Measurements from ENCODE around the gene CRYBB1.

- TF ChIP-seq CTCF (conservative IDR thresholded peaks at IDR 0.05; ENCODE audit: low read depth, low read length) (no peak), EZH2 (IDR thresholded peaks at IDR 0.05; ENCODE audit: low read length, unreplicated experiment) (no peak), EZH2phosphoT487 (IDR thresholded peaks at IDR 0.05; ENCODE audit: borderline replicate concordance, low read length) (no peak)
Observed at GRCh38 chr22:26601726-26602125, 16.1 kb downstream of the CRYBB1 start.

Measured in PC-3 (cell line).